ENCODE results near the gene CCT3. TPM values are rescaled to one million over a fixed set of nuclear protein-coding genes. Genes with fewer than 3 reads are reported as not detected.

The CCT3 gene
- total RNA-seq, 1 experiment from 2014 or later, result 619 TPM

DNA sequence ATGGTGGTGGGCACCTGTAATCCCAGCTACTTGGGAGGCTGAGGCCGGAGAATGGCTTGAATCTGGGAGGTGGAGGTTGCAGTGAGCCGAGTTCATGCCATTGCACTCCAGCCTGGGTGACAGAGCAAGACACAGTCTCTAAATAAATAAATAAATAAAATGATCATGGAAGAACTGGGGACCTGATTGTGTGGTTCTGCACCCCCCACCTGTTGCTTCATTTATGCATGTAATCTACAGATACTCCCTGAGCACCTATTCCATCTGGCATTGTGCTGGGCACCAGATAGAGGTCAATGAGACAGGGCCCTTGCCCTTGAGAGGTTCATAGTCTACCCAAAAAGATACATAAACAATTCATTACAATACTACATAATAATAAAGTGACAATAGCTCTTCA lies 19.9 kb upstream of the CCT3 start:
- Histone ChIP-seq H3K36me3 (ENCODE audit: control insufficient read depth in 1 of 2, insufficient read depth in 2 of 2, low read length in 2 of 2) (no peaks in the 10 kb centered on the region), H3K79me2 (ENCODE audit: insufficient read depth, low read length) (no peaks in the 10 kb centered on the region), H2AFZ (ENCODE audit: low read depth, low read length, poor library complexity, severe bottlenecking) (no peak overlapping the region), H3K9me3 (ENCODE audit: control insufficient read depth in 1 of 2, insufficient read depth in 1 of 2, low read depth in 1 of 2, low read length in 2 of 2) (no peaks in the 10 kb centered on the region), H3K9ac (ENCODE audit: low read length) (no peak overlapping the region), H3K4me3 (replicated peaks in 1 of 2; ENCODE audit: low read depth in 1 of 2, low read length in 2 of 2) (no peak overlapping the region), H3K9me2 (ENCODE audit: insufficient read depth) (no peaks in the 10 kb centered on the region), H3K27ac (ENCODE audit: low read depth, low read length) (no peak overlapping the region), H3K4me1 (ENCODE audit: control insufficient read depth in 1 of 2, insufficient read depth in 2 of 2, low read length in 2 of 2) (peaks cover 13 to 17% of the 10 kb centered on the region in 2 experiments; a peak in 3 of 4 replicates), H3K4me2 (ENCODE audit: low read length) (no peak overlapping the region), H4K20me1 (ENCODE audit: insufficient read depth) (no peaks in the 10 kb centered on the region), H3K27me3 (ENCODE audit: insufficient read depth, low read length) (no peaks in the 10 kb centered on the region)
- no TSS peak for BruUV-seq (replicated peaks)
- ChIA-PET RAD21 (ENCODE audit: low non-redundant PET in 1 of 2, low total read pairs in 2 of 2, uncharacterized antibody in 2 of 2, unreplicated experiment in 2 of 2) (no interaction called here), POLR2A (no interaction called here), CTCF (interaction anchor here (2.6 kb wide), 1 partner anchor 28 kb away, joined by 8 read pairs; no protein-coding TSS in a partner anchor)
- no peak for ATAC-seq
- intact Hi-C loops (cut with micrococcal nuclease), result loop anchor here (1.0 to 2.0 kb wide), 2 partner anchors 19 to 87 kb away; partner anchors contain the start of genes CCT3 and TSACC
- no peak for TF ChIP-seq EZH2phosphoT487 (IDR thresholded peaks at IDR 0.05; ENCODE audit: borderline replicate concordance)
- no peak for TF ChIP-seq ELF1 (IDR thresholded peaks at IDR 0.05; ENCODE audit: borderline replicate concordance, low read depth)
- TF ChIP-seq ZNF274 (IDR thresholded peaks at IDR 0.05; ENCODE audit: low read depth, low read length), result no peak
- TF ChIP-seq JUND (IDR thresholded peaks at IDR 0.05), result no peak
- TF ChIP-seq, protein P1, sequence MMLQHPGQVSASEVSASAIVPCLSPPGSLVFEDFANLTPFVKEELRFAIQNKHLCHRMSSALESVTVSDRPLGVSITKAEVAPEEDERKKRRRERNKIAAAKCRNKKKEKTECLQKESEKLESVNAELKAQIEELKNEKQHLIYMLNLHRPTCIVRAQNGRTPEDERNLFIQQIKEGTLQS (IDR thresholded peaks at IDR 0.05), result no peak
- TF ChIP-seq SIN3A (IDR thresholded peaks at IDR 0.05; ENCODE audit: low read depth), result no peak
- TF ChIP-seq, protein P2, sequence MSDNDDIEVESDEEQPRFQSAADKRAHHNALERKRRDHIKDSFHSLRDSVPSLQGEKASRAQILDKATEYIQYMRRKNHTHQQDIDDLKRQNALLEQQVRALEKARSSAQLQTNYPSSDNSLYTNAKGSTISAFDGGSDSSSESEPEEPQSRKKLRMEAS (IDR thresholded peaks at IDR 0.05), result no peak
- no peak for TF ChIP-seq CEBPB (IDR thresholded peaks at IDR 0.05; ENCODE audit: low read depth)
- TF ChIP-seq SRF (IDR thresholded peaks at IDR 0.05; ENCODE audit: low read depth), result no peak
- TF ChIP-seq CBX3 (IDR thresholded peaks at IDR 0.05; ENCODE audit: low read depth), result no peak
- no peak for DNase-seq (ENCODE audit: low read depth, low spot score)

Data from HCT116 (cell line).